Adipocyte (in vitro differentiated cells): ENCODE results near the gene DCAF16.
A peak's percentile ranks its signal among the peaks of the same experiment; 100 is the strongest.

Source experiments
- DNase-seq: peaks from one replicate; pipeline ENCODE4 v3.0.0-alpha.2; 2015; ENCODE audit warnings: low read depth
- H3K27me3 ChIP-seq: replicated peaks from 2 replicates; pipeline ENCODE4 v1.7.0; 2013; ENCODE audit warnings: mild to moderate bottlenecking, low read length, moderate library complexity; ENCODE audit not compliant: control insufficient read depth, insufficient read depth
- H3K36me3 ChIP-seq: 2 replicates; pipeline ENCODE4 v1.7.0; 2013; ENCODE audit warnings: low read length, mild to moderate bottlenecking, moderate library complexity; ENCODE audit not compliant: control insufficient read depth, insufficient read depth, severe bottlenecking
- H3K4me1 ChIP-seq: 2 replicates; pipeline ENCODE4 v1.7.0; 2013; ENCODE audit warnings: mild to moderate bottlenecking, low read length, moderate library complexity; ENCODE audit not compliant: control insufficient read depth, insufficient read depth
- H3K4me3 ChIP-seq: 2 replicates; pipeline ENCODE4 v1.7.0; 2013; ENCODE audit warnings: mild to moderate bottlenecking, low read length, moderate library complexity
- H3K9ac ChIP-seq: 2 replicates; pipeline ENCODE4 v1.7.0; 2013; ENCODE audit warnings: mild to moderate bottlenecking, low read length, moderate library complexity
- H3K9me3 ChIP-seq: 2 replicates; pipeline ENCODE4 v1.7.0; 2013; ENCODE audit warnings: mild to moderate bottlenecking, low read length, moderate library complexity; ENCODE audit not compliant: control insufficient read depth

Gene DCAF16

GRCh38 chr4:17812125-17812524, 1.6 kb upstream of the DCAF16 start:
- Histone ChIP-seq H3K4me1 (peaks cover 35% of the 10 kb centered on the region), H3K9me3 (no peaks in the 10 kb centered on the region), H3K9ac (peak overlapping the region; percentile 77), H3K4me3 (peak overlapping the region; percentile 100), H3K36me3 (no peaks in the 10 kb centered on the region), H3K27me3 (no peaks in the 10 kb centered on the region)
- no peak for DNase-seq

DNA sequence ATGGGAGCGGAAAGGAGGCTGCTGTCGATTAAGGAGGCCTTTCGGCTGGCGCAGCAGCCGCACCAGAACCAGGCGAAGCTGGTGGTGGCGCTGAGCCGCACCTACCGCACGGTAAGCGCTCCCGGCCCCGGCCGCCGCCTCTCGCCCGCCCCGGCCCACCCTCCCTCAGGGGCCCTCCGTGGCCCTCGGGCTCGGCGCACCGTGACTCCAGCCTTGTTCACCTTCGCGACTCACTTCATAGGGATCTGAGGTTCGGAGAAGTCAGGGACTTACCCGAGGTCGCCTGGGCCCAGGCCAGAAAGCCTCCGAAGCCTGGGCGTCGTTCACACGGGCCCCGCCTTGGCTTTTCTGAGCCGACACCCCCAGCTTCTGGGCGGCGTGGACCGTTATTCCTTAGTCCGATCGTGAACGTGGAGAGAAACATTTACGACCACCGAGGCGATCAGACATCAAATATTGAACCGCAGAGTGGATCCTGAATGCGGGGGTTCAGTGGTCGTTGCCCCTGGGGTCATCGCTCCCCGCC, 584 bp upstream of the DCAF16 start:
- DNase-seq = peak; percentile 58
- Histone ChIP-seq H3K9me3 (no peaks in the 10 kb centered on the region), H3K36me3 (no peaks in the 10 kb centered on the region), H3K9ac (peak overlapping the region; percentile 77), H3K4me1 (peaks cover 45% of the 10 kb centered on the region), H3K4me3 (peak overlapping the region; percentile 100), H3K27me3 (no peaks in the 10 kb centered on the region)

- DNase-seq = no peak
- Histone ChIP-seq H3K9ac (peak overlapping the region; percentile 95), H3K4me1 (peaks cover 46% of the 10 kb centered on the region), H3K36me3 (peaks cover 2% of the 10 kb centered on the region), H3K4me3 (peak overlapping the region; percentile 100), H3K9me3 (no peaks in the 10 kb centered on the region), H3K27me3 (no peaks in the 10 kb centered on the region)
These were observed 890 bp downstream of the DCAF16 start for GRCh38 chr4:17809667-17810066.

DNA sequence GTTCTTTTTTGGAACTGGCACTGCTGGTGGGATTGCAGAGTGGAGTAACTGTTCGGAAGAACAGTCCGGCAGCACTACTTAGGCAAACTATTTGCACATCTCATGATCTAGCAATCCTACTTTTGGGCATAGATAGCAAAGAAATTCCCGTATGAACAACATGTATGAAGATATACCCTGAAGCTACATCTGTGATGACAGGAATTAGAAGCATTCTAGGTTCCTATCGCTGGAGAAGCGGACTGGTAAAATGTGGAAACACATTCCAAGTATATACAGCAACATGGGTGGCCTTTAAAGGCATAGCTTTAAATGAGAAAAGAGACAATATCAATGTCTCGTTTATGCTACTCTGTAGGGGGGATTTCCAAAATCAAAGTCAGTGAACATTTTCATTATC, 3.1 kb downstream of the DCAF16 start:
- H3K27me3 ChIP-seq = no peaks in the 10 kb centered on the region
- H3K9ac ChIP-seq = peak overlapping the region; percentile 95
- H3K36me3 ChIP-seq = peaks cover 24% of the 10 kb centered on the region
- DNase-seq = peak; percentile 35
- peak overlapping the region; percentile 100 for H3K4me3 ChIP-seq
- H3K9me3 ChIP-seq = no peaks in the 10 kb centered on the region
- H3K4me1 ChIP-seq = peaks cover 37% of the 10 kb centered on the region

- H3K36me3 ChIP-seq = peaks cover 26% of the 10 kb centered on the region
These were observed 4.9 kb downstream of the DCAF16 start for GRCh38 chr4:17805580-17806155.

DNA sequence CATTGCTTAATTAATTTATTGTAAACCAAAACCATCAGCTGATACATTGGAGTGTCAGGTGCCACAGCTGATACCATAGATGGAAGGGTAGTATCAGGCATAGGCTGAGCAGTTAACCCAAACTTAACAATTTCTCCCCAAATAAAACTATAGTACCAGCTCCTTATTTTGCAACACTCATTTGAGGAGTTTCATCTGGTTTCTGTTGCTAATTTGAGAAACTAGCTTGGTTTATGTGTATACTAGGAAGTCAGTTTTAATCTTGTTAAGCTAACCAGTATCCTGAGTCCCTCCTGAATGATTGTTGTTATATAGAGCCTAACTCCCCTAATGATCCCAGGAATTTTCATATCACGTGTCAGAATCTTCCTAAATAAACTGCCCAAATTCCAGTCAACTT, 12.7 kb downstream of the DCAF16 start:
- peaks cover 10% of the 10 kb centered on the region for H3K36me3 ChIP-seq
- H3K4me3 ChIP-seq = no peak overlapping the region
- no peak overlapping the region for H3K9ac ChIP-seq
- H3K9me3 ChIP-seq = no peaks in the 10 kb centered on the region
- no peaks in the 10 kb centered on the region for H3K27me3 ChIP-seq
- DNase-seq = no peak
- no peaks in the 10 kb centered on the region for H3K4me1 ChIP-seq

More at GRCh38 chr4:17805580-17806155, 4.9 kb downstream of the DCAF16 start:
- H3K4me3 ChIP-seq = no peak overlapping the region
- no peak overlapping the region for H3K9ac ChIP-seq
- H3K9me3 ChIP-seq = no peaks in the 10 kb centered on the region
- H3K4me1 ChIP-seq = peaks cover 36% of the 10 kb centered on the region
- DNase-seq = no peak
- H3K27me3 ChIP-seq = no peaks in the 10 kb centered on the region

DNA sequence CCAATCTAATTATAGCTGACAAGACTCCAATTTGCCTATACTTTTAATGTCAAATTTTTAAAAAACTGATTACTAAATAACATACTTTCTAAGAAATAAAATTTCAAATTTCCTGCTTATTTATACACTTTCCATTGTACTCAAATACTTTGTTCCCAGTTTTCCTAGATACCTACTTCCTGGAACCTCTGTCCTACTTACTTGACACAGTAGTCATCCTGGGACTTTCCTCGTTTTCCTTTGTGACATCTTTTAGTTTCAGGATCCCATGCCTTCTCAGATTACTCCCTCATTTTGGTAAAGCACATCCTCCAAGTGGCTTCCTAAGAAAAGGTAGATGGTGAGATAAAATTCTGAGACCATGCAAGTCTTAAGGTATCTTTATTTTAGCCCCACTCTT, 15.8 kb downstream of the DCAF16 start:
- no peaks in the 10 kb centered on the region for H3K9me3 ChIP-seq
- H3K36me3 ChIP-seq = no peaks in the 10 kb centered on the region

GRCh38 chr4:17788956-17789355, 21.6 kb downstream of the DCAF16 start:
- Histone ChIP-seq H3K9me3 (no peaks in the 10 kb centered on the region), H3K4me1 (no peaks in the 10 kb centered on the region), H3K4me3 (no peak overlapping the region), H3K9ac (no peak overlapping the region), H3K27me3 (no peaks in the 10 kb centered on the region), H3K36me3 (no peaks in the 10 kb centered on the region)
- no peak for DNase-seq

More for the DNA sequence above, 15.8 kb downstream of the DCAF16 start:
- H3K4me1 ChIP-seq = no peaks in the 10 kb centered on the region
- H3K9ac ChIP-seq = no peak overlapping the region
- no peak for DNase-seq
- H3K4me3 ChIP-seq = no peak overlapping the region
- no peaks in the 10 kb centered on the region for H3K27me3 ChIP-seq

GRCh38 chr4:17787315-17787714, 23.2 kb downstream of the DCAF16 start:
- Histone ChIP-seq H3K27me3 (no peaks in the 10 kb centered on the region), H3K9me3 (no peaks in the 10 kb centered on the region), H3K36me3 (no peaks in the 10 kb centered on the region), H3K9ac (no peak overlapping the region), H3K4me3 (no peak overlapping the region), H3K4me1 (no peaks in the 10 kb centered on the region)
- DNase-seq = peak; percentile 18

GRCh38 chr4:17786567-17786966, 24.0 kb downstream of the DCAF16 start:
- no peak for DNase-seq
- peaks cover 5% of the 10 kb centered on the region for H3K4me1 ChIP-seq
- no peaks in the 10 kb centered on the region for H3K36me3 ChIP-seq
- H3K27me3 ChIP-seq = no peaks in the 10 kb centered on the region
- no peaks in the 10 kb centered on the region for H3K9me3 ChIP-seq
- no peak overlapping the region for H3K9ac ChIP-seq
- H3K4me3 ChIP-seq = no peak overlapping the region

- Histone ChIP-seq H3K9me3 (no peaks in the 10 kb centered on the region), H3K4me1 (peaks cover 8% of the 10 kb centered on the region), H3K9ac (no peak overlapping the region), H3K4me3 (no peak overlapping the region), H3K27me3 (peaks cover under 1% of the 10 kb centered on the region), H3K36me3 (no peaks in the 10 kb centered on the region)
- no peak for DNase-seq
These were observed 24.7 kb downstream of the DCAF16 start for GRCh38 chr4:17785858-17786257.
